Measurements from ENCODE around the gene CYB5R4. TPM values are rescaled to one million over a fixed set of nuclear protein-coding genes. Genes with fewer than 3 reads are reported as not detected.

Gene CYB5R4
- total RNA-seq, 2 experiments from 2014 or later, result 26.9 to 27.0 TPM

GRCh38 chr6:83868639-83869038 lies 9.2 kb downstream of the CYB5R4 start:
- ChIA-PET POLR2A (no interaction called here), CTCF (no interaction called here)
- ATAC-seq, result no peak
- H3K9me3 Mint-ChIP-seq, result peaks cover 10% of the 10 kb centered on the region
- no peaks in the 10 kb centered on the region for H3K27me3 Mint-ChIP-seq
- no peak overlapping the region for H3K27ac Mint-ChIP-seq
- H3K4me1 Mint-ChIP-seq (ENCODE audit: low read depth), result peaks cover 18% of the 10 kb centered on the region
- H3K36me3 Mint-ChIP-seq (ENCODE audit: low read depth), result peaks cover 47% of the 10 kb centered on the region
- TF ChIP-seq CTCF (IDR thresholded peaks at IDR 0.05), result no peak
- intact Hi-C loops (cut with micrococcal nuclease), result no loop called here
- H3K4me3 Mint-ChIP-seq, result no peak overlapping the region
- DNase-seq, result no peak

GRCh38 chr6:83870649-83871048 lies 11.2 kb downstream of the CYB5R4 start:
- peaks cover 33% of the 10 kb centered on the region for H3K36me3 Mint-ChIP-seq (ENCODE audit: low read depth)
- H3K4me1 Mint-ChIP-seq (ENCODE audit: low read depth), result peaks cover 24% of the 10 kb centered on the region
- H3K27me3 Mint-ChIP-seq, result no peaks in the 10 kb centered on the region
- H3K4me3 Mint-ChIP-seq, result no peak overlapping the region
- H3K9me3 Mint-ChIP-seq, result peaks cover 10% of the 10 kb centered on the region
- DNase-seq (no peak), ATAC-seq (no peak)
- ChIA-PET CTCF (no interaction called here), POLR2A (no interaction called here)
- TF ChIP-seq CTCF (IDR thresholded peaks at IDR 0.05), result no peak
- intact Hi-C loops (cut with micrococcal nuclease), result no loop called here
- no peak overlapping the region for H3K27ac Mint-ChIP-seq

- POLR2A ChIA-PET, result no interaction called here
- H3K27me3 Mint-ChIP-seq, result no peaks in the 10 kb centered on the region
- TF ChIP-seq CTCF (IDR thresholded peaks at IDR 0.05), result no peak
- peaks cover 1% of the 10 kb centered on the region for H3K9me3 Mint-ChIP-seq
- peaks cover 18% of the 10 kb centered on the region for H3K36me3 Mint-ChIP-seq (ENCODE audit: low read depth)
- no peak for ATAC-seq
- CTCF ChIA-PET, result no interaction called here
- no peak for DNase-seq
- H3K4me1 Mint-ChIP-seq (ENCODE audit: low read depth), result peaks cover 27% of the 10 kb centered on the region
- no peak overlapping the region for H3K27ac Mint-ChIP-seq
- intact Hi-C loops (cut with micrococcal nuclease), result no loop called here
- H3K4me3 Mint-ChIP-seq, result no peak overlapping the region
These were observed 13.1 kb downstream of the CYB5R4 start for GRCh38 chr6:83872386-83873118.

- no peak for DNase-seq
- Mint-ChIP-seq H3K4me1 (ENCODE audit: low read depth) (peaks cover 34% of the 10 kb centered on the region), H3K27ac (no peak overlapping the region), H3K36me3 (ENCODE audit: low read depth) (peaks cover 6% of the 10 kb centered on the region), H3K9me3 (no peaks in the 10 kb centered on the region), H3K27me3 (no peaks in the 10 kb centered on the region), H3K4me3 (no peak overlapping the region)
- no peak for ATAC-seq
- no peak for TF ChIP-seq CTCF (IDR thresholded peaks at IDR 0.05)
- ChIA-PET CTCF (interaction anchor here (1.0 kb wide), 1 partner anchor 10 kb away, joined by 3 read pairs; no protein-coding TSS in a partner anchor), POLR2A (interaction anchor here (0.6 kb wide), 1 partner anchor 9 kb away, joined by 3 read pairs; no protein-coding TSS in a partner anchor)
- intact Hi-C loops (cut with micrococcal nuclease), result no loop called here
These were observed 14.4 kb downstream of the CYB5R4 start for GRCh38 chr6:83873869-83874268.

- intact Hi-C loops (cut with micrococcal nuclease), result no loop called here
- TF ChIP-seq CTCF (IDR thresholded peaks at IDR 0.05), result no peak
- Mint-ChIP-seq H3K36me3 (ENCODE audit: low read depth) (no peaks in the 10 kb centered on the region), H3K4me3 (no peak overlapping the region), H3K27me3 (no peaks in the 10 kb centered on the region), H3K4me1 (ENCODE audit: low read depth) (peaks cover 40% of the 10 kb centered on the region), H3K27ac (no peak overlapping the region), H3K9me3 (no peaks in the 10 kb centered on the region)
- ChIA-PET CTCF (interaction anchor here (1.0 kb wide), 1 partner anchor 8 kb away, joined by 3 read pairs; no protein-coding TSS in a partner anchor), POLR2A (no interaction called here)
- ATAC-seq, result no peak
- no peak for DNase-seq
These were observed 16.4 kb downstream of the CYB5R4 start for GRCh38 chr6:83875843-83876242.
